ENCODE results near the gene WDSUB1. TPM values are rescaled to one million over a fixed set of nuclear protein-coding genes. Genes with fewer than 3 reads are reported as not detected.

The WDSUB1 gene, protein sequence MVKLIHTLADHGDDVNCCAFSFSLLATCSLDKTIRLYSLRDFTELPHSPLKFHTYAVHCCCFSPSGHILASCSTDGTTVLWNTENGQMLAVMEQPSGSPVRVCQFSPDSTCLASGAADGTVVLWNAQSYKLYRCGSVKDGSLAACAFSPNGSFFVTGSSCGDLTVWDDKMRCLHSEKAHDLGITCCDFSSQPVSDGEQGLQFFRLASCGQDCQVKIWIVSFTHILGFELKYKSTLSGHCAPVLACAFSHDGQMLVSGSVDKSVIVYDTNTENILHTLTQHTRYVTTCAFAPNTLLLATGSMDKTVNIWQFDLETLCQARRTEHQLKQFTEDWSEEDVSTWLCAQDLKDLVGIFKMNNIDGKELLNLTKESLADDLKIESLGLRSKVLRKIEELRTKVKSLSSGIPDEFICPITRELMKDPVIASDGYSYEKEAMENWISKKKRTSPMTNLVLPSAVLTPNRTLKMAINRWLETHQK
- total RNA-seq, result 6.1 and 11.7 TPM in 2 replicates

DNA sequence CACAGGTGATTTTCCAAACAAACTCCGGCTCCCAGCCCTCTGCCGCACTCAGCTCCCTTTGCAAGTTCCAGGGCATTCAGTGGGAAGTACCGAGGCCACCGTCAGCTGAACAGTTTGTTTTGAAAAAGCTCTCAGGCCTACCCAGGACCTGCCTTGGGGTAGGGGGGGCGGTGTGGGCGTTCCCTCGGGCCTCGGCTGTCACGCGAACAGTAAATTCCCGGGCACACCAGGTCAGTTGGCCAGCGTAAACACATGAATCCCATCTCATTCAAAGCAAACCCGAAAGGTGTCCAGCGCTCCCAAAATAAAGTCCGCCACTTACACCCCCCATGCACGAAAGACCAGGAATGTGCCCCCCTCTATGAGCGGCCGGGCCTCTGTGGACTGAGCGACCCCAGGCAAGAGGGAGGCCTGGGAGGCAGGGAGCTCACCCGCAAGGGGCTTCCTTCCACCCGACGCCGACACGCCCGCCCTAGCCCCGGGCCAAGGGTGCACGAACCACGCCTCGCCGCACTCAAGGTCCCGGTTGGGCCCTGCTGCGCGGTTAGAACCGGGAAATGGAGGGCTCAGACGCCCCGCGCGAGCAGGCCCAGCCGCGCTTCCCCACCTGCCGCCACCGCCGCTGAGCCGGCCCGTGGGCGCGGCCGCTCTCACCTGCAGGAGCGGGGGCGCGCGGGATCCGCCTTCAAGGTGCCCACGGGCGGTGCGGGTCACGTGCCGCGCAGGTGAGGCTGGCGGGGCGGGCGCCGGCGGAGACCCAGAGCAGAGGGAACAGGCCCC is at the start of gene WDSUB1:
Gene WDSUB1, minus strand, starts transcription at position 775 of the 780 bp plus-strand sequence. CDS start 3,634 bp downstream, outside the sequence.
- DNase-seq (ENCODE audit: low read depth), result peak; percentile 75

DNA sequence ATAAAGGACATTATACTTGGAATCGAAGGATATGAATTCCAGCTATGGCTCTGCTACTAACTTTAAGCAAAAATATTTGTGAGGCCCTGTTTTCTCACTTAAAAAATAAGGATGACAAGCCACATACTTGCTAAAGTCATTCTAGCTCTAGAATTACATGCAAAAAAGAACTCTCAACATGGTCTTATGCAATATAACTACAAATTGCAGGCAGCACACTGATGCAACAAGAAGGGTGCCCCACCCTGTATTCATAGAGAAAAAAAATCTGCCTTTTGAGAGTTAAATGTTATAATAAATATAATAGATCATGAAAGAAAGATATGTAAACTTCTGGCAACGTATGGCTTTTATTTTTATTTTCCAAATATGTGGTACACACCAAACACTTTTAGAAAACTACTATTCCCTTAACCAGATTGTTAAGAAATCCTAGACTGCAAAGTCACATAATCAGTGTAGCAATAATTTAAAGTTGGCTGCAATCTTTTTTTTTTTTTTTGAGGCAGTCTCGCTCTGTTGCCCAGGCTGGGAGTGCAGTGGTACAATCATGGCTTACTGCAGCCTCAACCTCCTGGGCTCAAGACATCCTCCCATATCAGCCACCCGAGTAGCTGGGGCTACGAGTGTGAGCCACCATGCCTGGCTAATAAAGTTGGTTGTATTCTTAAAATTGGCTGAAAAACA is 40.2 kb upstream of the WDSUB1 start:
- DNase-seq (ENCODE audit: low read depth), result peak; percentile 44

DNA sequence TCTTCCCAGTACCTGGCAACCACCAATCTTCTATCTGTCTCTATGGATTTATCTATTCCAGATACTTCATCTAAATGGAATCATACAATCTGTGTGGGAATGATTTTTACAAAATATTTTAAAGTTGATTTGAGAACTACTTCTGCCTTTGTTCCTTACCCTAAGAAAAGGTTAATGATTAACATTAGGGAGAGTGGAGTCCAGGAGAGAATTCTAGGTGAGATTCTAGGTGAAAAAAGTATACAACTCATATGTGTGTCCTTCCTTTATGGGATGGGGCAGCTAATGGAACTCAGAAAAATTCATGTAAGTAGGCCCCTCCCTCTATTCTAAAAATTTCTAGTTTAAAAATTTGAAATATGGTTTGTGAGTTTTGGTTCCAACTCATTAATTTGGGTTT is 35.9 kb upstream of the WDSUB1 start:
- peak; percentile 19 for DNase-seq (ENCODE audit: low read depth)

DNA sequence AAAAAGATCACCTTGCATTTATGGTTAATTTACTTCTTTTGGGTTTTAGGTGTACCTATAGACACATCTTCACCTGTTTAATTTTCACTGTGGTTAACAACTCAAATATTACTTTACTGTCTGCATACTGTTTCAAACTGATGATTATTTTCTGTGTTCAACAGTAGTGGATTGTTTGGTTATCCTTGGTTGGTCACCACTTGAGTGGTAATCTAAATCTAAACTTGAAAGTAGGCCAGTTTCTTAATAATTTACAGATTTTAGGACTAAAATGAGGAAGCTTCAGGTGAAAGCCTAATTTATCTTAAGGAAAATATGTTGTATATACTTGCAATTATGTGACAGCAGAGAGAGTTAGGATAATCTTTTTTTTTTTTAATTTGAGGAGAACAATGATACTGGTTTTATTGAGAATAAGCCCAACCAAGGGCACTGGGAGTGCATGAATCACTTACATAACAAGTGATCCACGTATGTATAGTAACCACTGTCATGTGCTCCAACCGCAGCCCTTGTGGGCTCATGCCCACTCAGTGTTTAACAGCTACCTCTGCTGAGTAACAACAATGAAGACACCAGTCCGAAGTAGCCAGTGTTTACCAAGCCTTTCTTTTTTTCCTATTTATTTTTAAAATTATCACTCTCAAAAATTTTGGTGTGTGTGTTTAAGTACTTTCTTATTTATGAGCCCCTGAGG is 31.0 kb upstream of the WDSUB1 start:
- peak; percentile 44 for DNase-seq (ENCODE audit: low read depth)

DNA sequence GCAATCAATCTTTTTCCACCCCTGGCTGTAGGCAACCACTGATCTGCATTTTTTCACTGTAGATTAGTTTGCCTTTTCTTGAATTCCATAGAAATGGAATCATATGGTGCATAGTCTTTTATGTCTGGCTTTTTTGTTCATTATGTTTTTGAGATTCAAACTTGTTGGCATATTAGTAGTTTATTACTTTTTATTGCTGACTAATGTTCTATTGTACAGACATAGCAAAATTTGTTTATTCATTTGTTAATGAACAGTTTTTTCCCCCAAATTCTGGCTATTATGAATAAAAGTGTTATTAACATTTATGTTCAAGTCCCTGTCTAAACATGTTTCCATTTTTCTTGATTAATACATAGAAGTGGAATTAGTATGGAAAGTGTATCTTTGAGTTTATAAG is 21.4 kb upstream of the WDSUB1 start:
- DNase-seq (ENCODE audit: low read depth), result no peak

DNA sequence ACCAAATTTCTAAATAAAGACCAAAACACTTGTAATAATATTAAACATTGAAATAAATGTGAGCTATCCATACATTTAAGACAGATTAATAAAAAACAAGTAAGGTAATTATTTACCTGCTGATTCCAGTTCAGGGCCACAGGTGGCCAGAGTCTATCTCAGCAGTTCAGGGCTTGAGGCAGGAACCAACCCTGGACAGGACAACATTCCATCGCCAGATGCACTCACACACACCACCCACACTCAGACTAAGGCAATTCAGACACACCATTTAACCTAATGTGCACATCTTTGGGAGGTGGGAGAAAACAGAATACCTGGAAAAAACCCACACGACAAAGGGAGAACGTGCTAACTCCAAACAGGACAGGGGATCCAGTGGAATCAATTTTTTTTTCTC is 14.1 kb upstream of the WDSUB1 start:
- DNase-seq (ENCODE audit: low read depth), result no peak

DNA sequence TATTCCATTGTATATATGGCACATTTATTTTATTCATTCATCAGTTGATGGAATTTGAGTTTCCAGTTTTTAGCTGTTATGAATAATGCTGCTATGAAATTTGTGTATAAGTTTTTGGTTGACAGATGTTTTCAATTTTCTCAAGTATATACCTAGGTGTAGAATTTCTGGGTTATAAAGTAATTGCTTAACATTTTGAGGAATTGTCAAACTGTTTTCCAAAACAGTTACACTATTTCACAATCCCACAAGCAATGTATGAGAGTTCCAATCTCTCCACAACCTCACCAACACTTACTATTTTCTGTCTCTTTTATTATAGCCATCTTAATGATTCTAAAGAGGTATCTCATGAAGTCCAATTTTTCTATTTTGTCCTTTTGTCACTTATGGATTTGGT is 12.5 kb upstream of the WDSUB1 start:
- no peak for DNase-seq (ENCODE audit: low read depth)

DNA sequence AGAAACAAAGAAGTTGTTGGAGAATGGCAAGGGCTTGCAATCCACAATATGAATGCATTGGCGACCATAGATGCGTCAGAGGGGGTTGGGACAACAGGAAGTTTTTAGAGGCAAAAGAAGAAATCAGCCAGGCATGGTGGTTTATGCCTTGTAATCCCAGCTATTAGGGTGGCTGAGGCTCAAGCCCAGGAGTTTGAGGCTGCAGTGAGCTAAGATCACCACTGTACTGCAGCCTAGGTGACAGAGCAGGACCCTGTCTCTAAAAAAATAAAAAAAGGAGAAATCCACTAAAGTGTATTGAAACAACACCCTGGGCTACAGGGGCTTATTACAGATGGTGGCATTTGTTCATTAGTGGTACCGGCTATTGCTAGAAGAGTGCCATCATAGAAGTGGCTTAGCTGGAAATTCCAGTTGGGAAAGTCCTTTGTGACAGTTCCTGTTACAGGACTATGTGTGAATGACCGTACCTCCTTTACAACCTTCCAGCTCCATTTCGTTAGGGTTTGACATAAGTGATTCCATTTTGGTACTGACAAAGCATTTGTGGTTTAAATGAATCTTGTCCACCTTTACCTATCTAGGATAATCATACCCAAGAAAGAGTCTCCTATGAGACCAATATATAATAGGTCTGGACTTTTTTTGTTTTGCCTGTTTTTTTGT is 10.7 kb upstream of the WDSUB1 start:
- no peak for DNase-seq (ENCODE audit: low read depth)

DNA sequence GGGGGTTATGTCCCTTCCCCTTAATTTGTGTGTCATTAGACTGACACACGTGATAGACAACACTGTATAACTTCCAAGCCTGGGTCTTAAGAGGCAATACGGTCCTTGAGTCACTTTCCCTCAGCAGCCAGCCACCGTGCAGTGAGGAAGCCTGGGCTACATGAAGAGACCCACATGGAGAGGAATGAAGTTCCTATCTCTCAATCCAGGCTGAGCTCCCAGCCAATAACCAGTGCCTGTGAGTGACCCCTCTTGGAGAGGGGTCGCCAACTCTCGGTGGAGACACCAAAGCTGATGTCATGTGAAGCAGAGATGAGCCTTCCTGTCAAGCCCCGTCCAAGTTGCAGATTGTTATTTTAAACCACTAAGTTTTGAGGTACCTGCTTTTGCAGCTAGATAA is 5.7 kb upstream of the WDSUB1 start:
- no peak for DNase-seq (ENCODE audit: low read depth)

DNA sequence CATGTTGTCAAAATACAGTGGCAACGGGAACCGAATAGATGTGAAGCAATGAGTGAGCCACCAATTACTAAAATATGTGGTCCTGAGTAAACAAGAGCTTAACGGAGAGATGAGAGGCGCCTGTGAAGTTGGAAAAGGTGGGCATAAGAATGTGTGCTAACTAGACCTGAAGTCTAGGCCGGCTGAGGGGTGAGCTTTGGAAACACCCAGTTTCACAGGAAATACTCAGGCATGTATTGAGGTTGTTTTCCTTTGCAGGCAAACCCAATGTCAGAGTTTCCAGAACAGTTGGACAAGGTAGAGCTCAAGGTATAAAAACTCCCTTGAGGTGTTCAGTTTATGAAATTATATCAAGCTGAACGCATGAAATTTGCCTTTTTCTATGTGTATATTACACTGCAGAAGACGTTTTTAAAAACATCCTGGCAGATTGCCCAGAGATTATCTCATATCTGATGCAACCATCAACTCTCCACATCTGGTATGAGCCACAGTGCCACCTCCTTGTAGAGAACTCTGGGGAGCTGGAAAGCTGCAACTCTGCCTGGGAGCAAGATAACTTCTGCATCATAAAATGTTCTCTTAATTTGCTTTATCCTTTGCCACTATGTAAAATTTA is 3.9 kb upstream of the WDSUB1 start:
- DNase-seq (ENCODE audit: low read depth), result peak; percentile 63

DNA sequence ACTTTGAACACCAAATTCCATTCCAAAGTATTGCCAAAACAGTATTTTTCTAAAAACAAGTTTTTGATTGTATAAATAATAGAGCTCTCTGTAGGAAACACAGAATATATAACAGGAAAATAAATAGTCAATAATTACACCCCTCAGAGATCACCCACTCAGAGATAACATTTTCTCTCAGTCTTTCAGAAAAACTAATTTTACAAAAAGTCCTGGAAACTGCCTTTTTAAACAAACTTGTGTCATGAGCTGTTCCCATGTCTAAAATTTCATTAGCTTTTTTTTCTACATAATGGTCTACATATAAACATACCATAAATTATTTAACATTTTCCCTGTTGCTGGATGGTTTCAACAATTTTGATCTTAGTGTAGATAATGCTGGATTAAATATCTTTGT is 1.2 kb upstream of the WDSUB1 start:
- no peak for DNase-seq (ENCODE audit: low read depth)

DNA sequence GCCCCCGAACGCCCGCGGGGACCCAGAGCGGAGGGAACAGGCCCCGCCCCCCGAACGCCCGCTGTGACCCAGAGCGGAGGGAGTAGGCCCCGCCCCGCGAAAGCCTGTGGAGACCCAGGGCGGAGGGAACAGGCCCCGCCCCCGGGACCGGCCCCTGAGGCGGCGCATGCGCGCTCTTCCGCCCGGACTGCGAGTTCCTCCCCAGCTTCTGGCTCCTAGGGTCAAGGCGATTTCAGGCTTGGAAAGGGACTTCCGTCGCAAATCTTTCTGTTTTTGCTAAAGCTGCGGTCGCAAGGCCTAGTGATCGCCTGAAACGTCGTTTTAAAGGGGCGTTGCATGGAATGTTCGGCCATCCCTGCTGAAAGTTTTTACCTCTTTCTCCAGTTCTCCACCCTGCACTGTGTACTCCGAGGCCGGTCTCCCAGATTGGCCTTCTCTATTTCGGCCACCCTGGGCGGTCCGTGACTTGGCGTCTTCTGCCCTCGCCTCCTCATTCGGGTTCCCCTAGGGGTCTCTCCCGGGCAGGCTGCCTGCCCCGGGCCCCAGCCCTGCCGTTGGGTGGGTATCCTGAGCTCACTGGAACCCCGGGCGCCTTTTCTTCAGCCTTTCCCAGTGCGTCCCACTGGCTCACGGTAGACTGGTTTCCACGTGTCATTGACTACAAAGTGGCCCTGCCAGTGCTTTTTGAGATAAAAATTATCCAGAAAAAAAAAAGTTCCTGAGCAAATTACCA is 372 bp upstream of the WDSUB1 start:
- peak; percentile 86 for DNase-seq (ENCODE audit: low read depth)

DNA sequence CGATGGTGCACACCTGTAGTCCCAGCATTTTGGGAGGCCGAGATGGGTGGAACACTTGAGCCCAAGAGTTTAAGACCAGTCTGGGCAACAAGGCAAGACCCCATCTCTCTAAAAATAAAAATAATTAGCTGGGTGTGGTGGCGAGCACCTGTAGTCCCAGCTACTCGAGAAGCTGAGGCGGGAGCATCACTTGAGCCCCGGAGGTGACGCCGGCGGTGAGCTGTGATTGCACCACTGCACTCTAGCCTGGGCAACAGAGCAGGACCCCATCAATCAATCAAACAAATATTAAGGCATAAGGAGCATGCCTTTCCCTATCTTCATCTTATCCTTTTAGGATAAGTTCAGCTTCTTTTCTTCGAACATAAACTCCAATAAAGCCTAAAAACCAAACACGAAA is 1.1 kb downstream of the WDSUB1 start:
- no peak for DNase-seq (ENCODE audit: low read depth)

DNA sequence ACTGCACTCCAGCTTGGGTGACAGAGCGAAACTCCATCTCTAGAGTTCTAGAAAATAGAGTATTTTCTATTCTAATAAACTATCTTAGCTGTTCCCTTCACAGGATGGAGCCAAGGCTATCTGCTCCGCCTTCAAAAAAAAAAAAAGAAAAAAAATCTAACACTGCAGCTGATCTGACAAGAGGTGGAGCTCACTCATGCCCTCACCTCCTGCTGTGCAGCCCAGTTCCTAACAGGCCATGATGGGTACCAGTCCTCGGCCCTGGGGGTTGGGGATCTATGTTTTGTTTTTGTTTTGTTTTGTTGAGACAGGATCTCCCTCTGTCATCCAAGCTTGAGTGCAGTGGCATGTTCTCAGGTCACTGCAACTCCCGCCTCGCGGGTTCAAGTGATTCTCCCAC is 3.0 kb downstream of the WDSUB1 start:
- no peak for DNase-seq (ENCODE audit: low read depth)

DNA sequence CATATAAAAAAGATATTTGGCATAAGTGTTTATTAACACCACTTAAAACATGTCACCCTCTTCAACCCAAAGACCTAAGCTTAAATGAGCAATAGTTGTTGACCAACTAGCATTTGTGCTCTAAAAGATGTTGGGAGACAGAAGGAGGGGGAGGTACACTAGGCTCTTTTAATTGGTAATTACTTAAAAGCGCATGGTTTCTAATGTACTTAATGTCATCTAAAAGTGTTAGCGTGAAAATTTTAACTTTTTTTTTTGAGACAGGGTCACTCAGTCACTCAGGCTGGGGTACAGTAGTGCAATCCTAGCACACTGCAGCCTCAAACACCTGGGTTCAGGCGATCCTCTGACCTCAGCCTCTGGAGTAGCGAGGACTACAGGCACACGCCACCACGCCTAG is 5.5 kb downstream of the WDSUB1 start:
- DNase-seq (ENCODE audit: low read depth), result no peak

DNA sequence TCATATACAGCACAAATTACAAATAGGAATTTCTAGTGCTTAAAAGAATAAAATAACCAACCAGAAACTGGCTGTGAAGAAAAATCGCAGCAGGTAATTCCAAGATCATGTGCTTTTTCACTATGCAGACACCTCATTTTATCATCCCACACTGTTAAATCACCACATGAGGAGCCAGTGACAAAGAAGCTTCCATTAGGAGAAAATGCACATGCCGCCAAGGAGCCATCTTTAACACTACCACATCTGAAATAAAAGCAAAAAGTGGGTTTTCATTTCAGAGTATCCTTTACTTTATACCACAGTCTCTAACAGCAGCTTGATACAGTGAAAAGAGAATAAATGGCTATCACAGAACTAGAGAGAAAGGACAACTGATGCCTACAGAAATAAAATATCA is 6.8 kb downstream of the WDSUB1 start:
- DNase-seq (ENCODE audit: low read depth), result no peak

DNA sequence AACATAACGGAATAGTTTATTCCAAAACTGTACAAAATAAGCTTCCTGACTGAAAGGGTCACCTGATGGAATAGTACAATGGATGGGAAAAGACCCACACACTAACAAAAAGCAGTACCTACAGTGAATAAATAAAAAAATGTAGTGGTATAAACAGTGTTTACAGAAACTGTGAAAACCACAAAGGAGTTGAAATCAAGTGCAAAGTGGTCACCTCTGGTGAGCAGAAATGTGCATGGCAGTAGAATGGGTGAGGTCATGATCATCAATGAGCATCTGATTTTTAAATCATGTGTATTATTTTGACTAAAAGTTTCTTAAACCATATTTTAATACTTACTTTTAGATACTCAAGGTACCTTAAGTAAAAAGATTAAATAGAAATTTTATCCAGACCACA is 11.4 kb downstream of the WDSUB1 start:
- no peak for DNase-seq (ENCODE audit: low read depth)

DNA sequence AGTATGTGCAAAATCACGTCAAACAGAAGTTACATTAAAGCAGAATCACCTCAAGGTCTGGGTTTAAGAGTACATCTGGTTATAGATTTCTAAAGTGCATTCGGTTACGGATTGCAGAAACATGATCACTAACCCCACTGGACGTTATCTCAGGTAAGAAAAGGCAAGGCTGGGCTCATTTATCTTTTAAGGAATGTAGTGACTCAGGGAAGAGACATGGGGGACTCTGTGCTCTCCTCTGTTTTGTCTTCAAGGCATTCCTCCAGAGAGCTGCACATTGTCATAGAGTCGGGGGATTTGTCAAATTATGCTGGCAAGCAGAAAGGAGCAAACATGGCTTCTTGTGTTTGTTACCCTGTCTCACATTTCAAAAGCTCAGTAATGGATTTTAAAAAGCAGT is 14.3 kb downstream of the WDSUB1 start:
- no peak for DNase-seq (ENCODE audit: low read depth)

DNA sequence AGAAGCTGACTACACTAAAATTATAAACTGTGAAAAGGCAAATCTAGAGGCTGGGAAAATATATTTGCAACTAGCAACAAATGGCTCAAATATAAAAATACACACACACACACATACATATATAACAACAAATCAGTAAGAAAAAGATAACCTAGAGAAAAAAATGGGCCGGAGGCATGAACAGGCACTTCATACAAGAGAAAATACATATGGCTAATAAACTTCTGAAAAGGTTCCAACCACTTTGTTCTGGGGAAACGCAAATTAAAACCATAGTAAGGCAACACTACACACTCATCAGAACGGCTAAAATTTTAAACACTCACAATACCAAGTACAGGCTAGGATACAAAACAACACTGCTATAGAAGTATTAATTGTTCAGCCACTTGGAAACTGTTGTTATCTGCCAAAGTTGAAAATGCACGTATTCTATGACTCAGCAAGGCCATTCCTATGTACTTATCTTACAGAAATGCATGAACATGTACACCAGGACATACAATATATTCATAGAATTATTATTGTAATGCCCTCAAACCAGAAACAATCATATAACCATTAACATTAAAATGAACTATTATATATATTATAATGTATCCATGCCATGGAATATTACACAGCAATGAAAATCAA is 15.6 kb downstream of the WDSUB1 start:
- DNase-seq (ENCODE audit: low read depth), result no peak

DNA sequence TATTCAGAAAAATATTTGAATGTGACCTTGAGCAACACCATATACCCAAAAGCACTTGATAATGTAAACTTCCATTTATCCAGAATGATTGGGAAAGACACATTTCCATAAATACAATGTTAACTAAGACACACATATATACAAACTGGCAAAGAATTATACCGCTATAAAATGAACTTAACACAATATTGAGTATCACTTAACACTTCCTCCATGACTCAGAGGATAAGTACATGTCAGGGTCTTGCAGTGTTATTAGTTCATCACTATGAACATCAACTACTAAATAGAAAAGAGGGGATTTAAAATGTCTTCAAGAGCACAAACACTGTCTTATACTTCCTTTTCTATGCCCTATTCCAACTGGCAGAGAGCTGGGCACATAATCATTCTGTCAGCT is 18.6 kb downstream of the WDSUB1 start:
- no peak for DNase-seq (ENCODE audit: low read depth)

Measured in renal cortical epithelial cell (primary cell).